Muscle of leg (tissue), 11 donors: Measurements from ENCODE around the gene CHRM2. TPM values are rescaled to one million over a fixed set of nuclear protein-coding genes. Genes with fewer than 3 reads are reported as not detected.
A peak's percentile ranks its signal among the peaks of the same experiment; 100 is the strongest.

Experiments used
- DNase-seq: peaks from one replicate; pipeline ENCODE4 v3.0.0; 2013
- H3K27ac ChIP-seq: one replicate; pipeline ENCODE4 v1.5.1; 2013; ENCODE audit warnings: mild to moderate bottlenecking, low read length, control low read depth
- H3K27me3 ChIP-seq: one replicate; pipeline ENCODE4 v1.6.1; 2013; ENCODE audit warnings: low read length; ENCODE audit not compliant: control insufficient read depth, insufficient read depth
- H3K36me3 ChIP-seq: one replicate; pipeline ENCODE4 v1.6.1; 2013; ENCODE audit warnings: low read length; ENCODE audit not compliant: control insufficient read depth, insufficient read depth
- H3K4me1 ChIP-seq: one replicate; pipeline ENCODE4 v1.6.1; 2013; ENCODE audit warnings: low read length; ENCODE audit not compliant: control insufficient read depth, insufficient read depth
- H3K4me3 ChIP-seq: one replicate; pipeline ENCODE4 v1.5.1; 2013; ENCODE audit warnings: low read length, control low read depth
- H3K9me3 ChIP-seq: replicated peaks from 2 replicates; pipeline ENCODE4 v1.6.1; 2013; ENCODE audit warnings: low read depth, low read length; ENCODE audit not compliant: control insufficient read depth
- WGBS: methylation state at CpG from one replicate; pipeline ENCODE4 v1.1.5; 2013; ENCODE audit warnings: missing lambda C conversion rate; ENCODE audit not compliant: insufficient coverage; 5-methylcytosine and 5-hydroxymethylcytosine counted together
- polyA plus RNA-seq, 8 donors: library from polyadenylated mRNA; unstranded; fragments of 120-200 nt; gene quantifications; one replicate each; pipeline versions ENCODE4 v1.2.1 to v1.2.3, GENCODE V29; 2013; ENCODE audit warnings: inconsistent platforms in 1 of 8, low replicate concordance in 1 of 8; ENCODE audit not compliant: insufficient read length in 8 of 8, insufficient read depth in 1 of 8
- total RNA-seq: library from RNA; stranded (reverse); fragments of 120-200 nt; gene quantifications from one replicate; pipeline ENCODE4 v1.2.4, GENCODE V29; 2013

CHRM2 gene
- total and polyA plus RNA-seq, 9 donors = 0.12 to 1.1 (median 0.35) TPM

GRCh38 chr7:137015015-137015414, 146.6 kb downstream of the CHRM2 start:
- no peak overlapping the region for H3K27ac ChIP-seq
- no CpG with 5 or more reads among the region's 3 CpGs for WGBS
- no peak overlapping the region for H3K4me3 ChIP-seq
- H3K9me3 ChIP-seq = no peaks in the 10 kb centered on the region
- DNase-seq = no peak
- H3K27me3 ChIP-seq = no peaks in the 10 kb centered on the region
- no peaks in the 10 kb centered on the region for H3K4me1 ChIP-seq
- H3K36me3 ChIP-seq = no peaks in the 10 kb centered on the region

- WGBS = no CpG with 5 or more reads among the region's 1 CpG
- no peaks in the 10 kb centered on the region for H3K4me1 ChIP-seq
Observed at GRCh38 chr7:137017221-137017620, 148.8 kb downstream of the CHRM2 start.

GRCh38 chr7:137018468-137018867, 150.0 kb downstream of the CHRM2 start:
- Histone ChIP-seq H3K27me3 (no peaks in the 10 kb centered on the region), H3K4me3 (no peak overlapping the region), H3K36me3 (no peaks in the 10 kb centered on the region), H3K4me1 (no peaks in the 10 kb centered on the region), H3K27ac (no peak overlapping the region), H3K9me3 (no peaks in the 10 kb centered on the region)
- no peak for DNase-seq
- 43% methylated on average over 1 of the region's 3 CpGs for WGBS

More at GRCh38 chr7:137017221-137017620, 148.8 kb downstream of the CHRM2 start:
- DNase-seq = no peak
- Histone ChIP-seq H3K4me3 (no peak overlapping the region), H3K9me3 (no peaks in the 10 kb centered on the region), H3K27ac (no peak overlapping the region), H3K27me3 (no peaks in the 10 kb centered on the region), H3K36me3 (no peaks in the 10 kb centered on the region)

DNA sequence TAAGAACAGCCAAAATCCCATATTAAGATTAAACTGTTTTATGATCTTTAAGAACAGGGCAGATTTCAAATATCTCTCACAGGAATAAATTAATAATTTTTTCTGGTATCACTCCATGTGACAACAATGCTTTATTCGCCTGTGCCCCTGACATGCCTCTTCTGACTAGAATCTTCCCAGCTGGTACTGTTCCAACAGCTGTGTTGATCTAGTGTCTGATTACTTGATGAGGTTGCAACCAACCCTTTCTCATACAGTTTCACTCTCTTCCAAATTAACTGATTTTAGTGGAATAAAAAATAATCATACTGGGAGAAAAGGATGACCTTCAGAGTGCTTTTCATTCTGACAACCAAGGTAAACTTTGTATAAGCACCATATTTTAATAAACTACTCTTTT, 151.9 kb downstream of the CHRM2 start:
- peak; percentile 8 for DNase-seq
- no peak overlapping the region for H3K4me3 ChIP-seq
- no peaks in the 10 kb centered on the region for H3K4me1 ChIP-seq
- H3K36me3 ChIP-seq = no peaks in the 10 kb centered on the region
- H3K27ac ChIP-seq = no peak overlapping the region
- no peaks in the 10 kb centered on the region for H3K9me3 ChIP-seq
- WGBS = no CpG with 5 or more reads among the region's 1 CpG
- H3K27me3 ChIP-seq = no peaks in the 10 kb centered on the region

DNA sequence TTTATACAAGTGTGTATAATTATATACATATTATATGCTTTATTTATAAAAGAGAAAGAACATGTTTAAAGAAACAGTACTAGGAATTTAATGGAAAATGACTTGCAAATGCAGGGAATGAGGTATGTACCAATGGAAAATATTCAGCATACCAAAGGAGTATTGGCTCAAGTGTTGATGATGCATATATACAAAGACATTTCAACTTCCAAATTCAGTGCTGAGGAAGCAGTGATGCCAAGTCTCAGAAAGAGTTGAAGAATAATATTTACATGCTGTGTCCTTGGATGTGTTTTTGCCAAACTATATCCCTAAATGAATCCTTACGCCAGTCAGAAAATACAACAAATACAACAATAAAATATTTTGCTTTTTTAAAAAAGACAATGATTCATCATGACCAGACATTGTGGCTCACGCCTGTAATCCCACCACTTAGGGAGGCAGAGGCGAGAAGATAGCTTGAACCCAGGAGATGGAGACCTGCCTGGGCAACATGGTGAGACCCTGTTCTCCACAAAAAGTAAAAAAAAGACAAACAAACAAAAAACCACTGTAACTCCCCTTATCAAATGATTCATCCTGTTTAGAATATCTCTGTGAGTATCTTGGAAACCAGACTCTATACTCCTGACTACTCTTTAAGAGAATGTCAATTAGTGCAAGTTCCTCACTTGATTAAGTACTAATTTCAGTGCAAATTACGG, 157.2 kb downstream of the CHRM2 start:
- H3K4me3 ChIP-seq = no peak overlapping the region
- no peak for DNase-seq
- H3K4me1 ChIP-seq = no peaks in the 10 kb centered on the region
- H3K27ac ChIP-seq = no peak overlapping the region
- no CpG with 5 or more reads among the region's 4 CpGs for WGBS
- H3K27me3 ChIP-seq = no peaks in the 10 kb centered on the region
- no peaks in the 10 kb centered on the region for H3K9me3 ChIP-seq
- no peaks in the 10 kb centered on the region for H3K36me3 ChIP-seq

DNA sequence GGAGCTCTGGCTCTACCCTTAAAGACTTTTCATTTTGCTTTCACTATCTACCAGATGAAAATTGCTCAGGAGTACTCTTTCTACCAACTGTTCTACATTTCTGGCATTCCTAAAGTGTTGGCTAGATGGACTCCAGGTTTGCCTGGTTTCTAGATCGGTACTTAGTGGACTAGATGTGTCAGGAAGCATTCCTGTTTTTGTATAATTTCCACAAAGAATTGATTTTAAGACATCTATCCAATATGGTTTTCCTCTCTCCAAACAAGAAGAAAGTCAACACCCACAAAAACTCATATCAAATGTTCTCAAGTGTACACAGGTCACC, 157.7 kb downstream of the CHRM2 start:
- WGBS = no CpG with 5 or more reads among the region's 1 CpG
- Histone ChIP-seq H3K27ac (no peak overlapping the region), H3K4me3 (no peak overlapping the region), H3K9me3 (no peaks in the 10 kb centered on the region), H3K4me1 (no peaks in the 10 kb centered on the region), H3K27me3 (no peaks in the 10 kb centered on the region), H3K36me3 (no peaks in the 10 kb centered on the region)
- no peak for DNase-seq

DNA sequence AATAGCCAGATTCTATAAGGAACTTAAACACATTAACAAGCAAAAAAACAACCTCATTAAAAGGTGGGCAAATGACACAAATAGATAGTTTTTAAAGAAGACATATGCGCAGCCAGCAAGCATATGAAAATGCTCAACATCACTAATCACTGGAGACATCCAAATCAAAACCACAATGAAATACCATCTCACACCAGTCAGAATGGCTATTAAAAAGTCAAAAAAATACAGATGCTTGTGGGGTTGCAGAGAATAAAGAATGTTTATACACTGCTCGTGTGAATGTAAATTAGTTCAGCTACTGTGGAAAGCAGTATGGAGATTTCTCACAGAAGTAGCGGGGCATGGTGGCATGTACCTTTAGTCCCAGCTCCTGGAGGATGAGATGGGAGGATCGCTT, 164.0 kb downstream of the CHRM2 start:
- Histone ChIP-seq H3K27me3 (no peaks in the 10 kb centered on the region), H3K27ac (no peak overlapping the region), H3K36me3 (no peaks in the 10 kb centered on the region), H3K4me3 (no peak overlapping the region), H3K4me1 (no peaks in the 10 kb centered on the region), H3K9me3 (no peaks in the 10 kb centered on the region)
- DNase-seq = no peak
- WGBS = 79% methylated on average over 3 of the region's 4 CpGs

DNA sequence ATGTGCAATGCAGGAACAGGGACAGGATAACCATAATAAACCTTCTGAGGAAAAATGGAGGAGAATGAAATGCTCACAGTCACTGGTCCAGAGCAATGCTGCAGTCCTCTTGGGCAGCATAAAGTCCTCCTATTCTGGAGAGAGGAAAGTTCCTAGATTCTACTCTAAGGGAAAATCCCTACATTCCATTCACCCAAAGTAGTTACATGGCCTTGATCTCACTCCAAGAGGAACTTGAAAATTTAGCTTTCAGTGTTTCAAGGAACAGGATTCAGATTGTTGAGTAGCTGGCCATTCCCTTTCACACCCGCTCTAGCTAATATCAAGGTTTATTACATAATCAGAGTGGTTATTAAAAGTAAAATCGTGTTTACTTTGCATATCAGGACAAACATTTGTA, 168.3 kb downstream of the CHRM2 start:
- H3K27me3 ChIP-seq = no peaks in the 10 kb centered on the region
- no peak overlapping the region for H3K27ac ChIP-seq
- H3K4me1 ChIP-seq = no peaks in the 10 kb centered on the region
- no peaks in the 10 kb centered on the region for H3K9me3 ChIP-seq
- DNase-seq = peak; percentile 17
- H3K36me3 ChIP-seq = no peaks in the 10 kb centered on the region
- WGBS = no CpG with 5 or more reads among the region's 2 CpGs
- H3K4me3 ChIP-seq = no peak overlapping the region

DNA sequence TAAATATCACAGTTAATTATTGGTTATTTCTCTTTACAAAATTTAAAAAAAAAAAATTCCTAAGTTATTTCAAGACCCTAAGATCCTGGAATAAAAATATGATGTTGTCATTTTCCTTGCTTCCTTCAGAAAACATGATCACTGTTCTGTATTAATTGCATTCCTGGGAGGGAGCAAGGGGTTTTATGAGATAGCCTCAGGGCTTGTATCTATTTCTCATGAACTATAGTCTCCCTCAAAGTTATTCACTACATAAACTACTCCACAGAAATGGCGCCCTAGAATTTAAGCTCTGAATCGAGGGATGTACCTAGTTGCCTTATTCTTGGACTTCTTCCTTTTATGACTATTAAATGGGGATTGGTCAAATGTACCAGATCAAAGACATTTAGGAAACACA, 170.3 kb downstream of the CHRM2 start:
- no peaks in the 10 kb centered on the region for H3K36me3 ChIP-seq
- no peak overlapping the region for H3K27ac ChIP-seq
- WGBS = no CpG with 5 or more reads among the region's 2 CpGs
- no peak for DNase-seq
- no peaks in the 10 kb centered on the region for H3K27me3 ChIP-seq
- no peak overlapping the region for H3K4me3 ChIP-seq
- no peaks in the 10 kb centered on the region for H3K4me1 ChIP-seq
- no peaks in the 10 kb centered on the region for H3K9me3 ChIP-seq

DNA sequence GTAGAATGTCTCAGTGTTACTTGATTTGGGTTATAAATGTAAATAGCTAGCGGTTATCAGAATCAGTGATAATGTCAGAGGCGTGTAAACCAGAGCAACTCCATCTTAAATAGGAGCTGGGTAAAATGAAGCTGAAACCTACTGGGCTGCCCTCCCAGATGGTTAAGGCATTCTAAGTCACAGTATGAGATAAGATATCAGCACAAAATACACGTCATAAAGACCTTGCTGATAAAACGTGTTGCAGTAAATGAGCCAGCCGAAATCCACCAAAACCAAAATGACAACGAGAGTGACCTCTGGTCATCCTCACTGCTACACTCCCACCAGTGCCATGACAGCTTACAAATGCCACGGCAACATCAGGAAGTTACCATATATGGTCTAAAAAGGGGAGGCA, 172.3 kb downstream of the CHRM2 start:
- H3K27me3 ChIP-seq = no peaks in the 10 kb centered on the region
- 89% methylated on average over 3 of the region's 7 CpGs for WGBS
- no peak overlapping the region for H3K27ac ChIP-seq

DNA sequence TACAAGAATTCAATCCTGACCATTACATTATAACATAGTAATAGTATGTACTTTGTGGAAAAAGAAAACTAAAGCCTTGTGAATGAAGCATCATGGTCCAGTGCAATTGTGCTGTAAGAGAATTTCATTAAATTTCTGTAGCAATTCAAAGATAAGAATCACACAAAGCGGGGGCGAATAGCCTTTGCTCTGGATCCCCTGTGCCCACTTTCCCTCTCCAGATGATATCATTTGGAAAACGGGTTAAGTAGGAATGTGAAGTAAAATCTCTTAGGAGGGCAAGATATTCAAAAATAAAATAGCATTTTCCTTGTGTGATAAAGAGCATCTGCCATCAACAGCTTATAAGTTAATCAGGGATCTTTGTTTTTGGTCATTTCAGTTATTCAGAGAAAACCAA, 177.1 kb downstream of the CHRM2 start:
- no CpG with 5 or more reads among the region's 3 CpGs for WGBS
- no peak overlapping the region for H3K27ac ChIP-seq
- no peaks in the 10 kb centered on the region for H3K36me3 ChIP-seq
- H3K4me1 ChIP-seq = no peaks in the 10 kb centered on the region
- H3K9me3 ChIP-seq = no peaks in the 10 kb centered on the region
- H3K4me3 ChIP-seq = no peak overlapping the region
- H3K27me3 ChIP-seq = no peaks in the 10 kb centered on the region
- no peak for DNase-seq

More for the DNA sequence above, 172.3 kb downstream of the CHRM2 start:
- no peak for DNase-seq
- no peaks in the 10 kb centered on the region for H3K9me3 ChIP-seq
- H3K4me3 ChIP-seq = no peak overlapping the region
- H3K36me3 ChIP-seq = no peaks in the 10 kb centered on the region
- no peaks in the 10 kb centered on the region for H3K4me1 ChIP-seq
